Lung (tissue), 12 donors: ENCODE data around the gene IQGAP2. TPM values are rescaled to one million over a fixed set of nuclear protein-coding genes. Genes with fewer than 3 reads are reported as not detected.
"Not testable (repeated sequence)": the region's sequence is repeated elsewhere in the genome, so short reads cannot be mapped to it uniquely, and the experiment has no call there.

ENCODE experiments used
- ATAC-seq: fragments of 200-7000 bp; cut with Tn5 transposase; one replicate; pipeline ENCODE4 v1.9.1; 2020; ENCODE audit warnings: moderate number of reproducible peaks; ENCODE audit not compliant: insufficient read depth, low FRiP score
- DNase-seq, 3 donors: peaks; one replicate each; pipeline ENCODE4 v3.0.0-alpha.2; 2013 to 2017
- H3K27ac ChIP-seq, 2 donors: one replicate each; pipeline ENCODE4 v1.5.1; 2013; ENCODE audit warnings: mild to moderate bottlenecking in 2 of 2, moderate library complexity in 2 of 2, control low read depth in 1 of 2, inconsistent platforms in 1 of 2, low read depth in 1 of 2, low read length in 1 of 2
- H3K27me3 ChIP-seq, 3 donors: one replicate each; pipeline ENCODE4 v1.5.1; 2013; ENCODE audit warnings: low read length in 2 of 3; ENCODE audit not compliant: control insufficient read depth in 3 of 3, insufficient read depth in 3 of 3
- H3K36me3 ChIP-seq, 4 donors: one replicate each; pipeline ENCODE4 v1.5.1; 2013; ENCODE audit warnings: low read length in 4 of 4, mild to moderate bottlenecking in 1 of 4, moderate library complexity in 1 of 4; ENCODE audit not compliant: control insufficient read depth in 4 of 4, insufficient read depth in 4 of 4
- H3K4me1 ChIP-seq, 5 donors: one replicate each; pipeline ENCODE4 v1.5.1; 2013; ENCODE audit warnings: low read length in 5 of 5, mild to moderate bottlenecking in 2 of 5, moderate library complexity in 1 of 5; ENCODE audit not compliant: control insufficient read depth in 5 of 5, insufficient read depth in 5 of 5
- H3K4me3 ChIP-seq: one replicate; pipeline ENCODE4 v1.5.1; 2013; ENCODE audit warnings: mild to moderate bottlenecking, control low read depth, moderate library complexity
- H3K9ac ChIP-seq, 2 donors: one replicate each; pipeline ENCODE4 v1.5.1; 2013; ENCODE audit warnings: low read length in 2 of 2, control low read depth in 1 of 2; ENCODE audit not compliant: insufficient read depth in 1 of 2
- H3K9me3 ChIP-seq, 4 donors: one replicate each; pipeline ENCODE4 v1.5.1; 2013; ENCODE audit warnings: low read length in 3 of 4, mild to moderate bottlenecking in 1 of 4, moderate library complexity in 1 of 4; ENCODE audit not compliant: control insufficient read depth in 4 of 4, insufficient read depth in 3 of 4
- WGBS, 2 donors: extraction: QIAGEN DNeasy Blood & Tissue Kit; methylation state at CpG; one replicate each; pipeline ENCODE4 v1.1.7; 2013; 5-methylcytosine and 5-hydroxymethylcytosine counted together
- polyA plus RNA-seq, 2 donors: library from polyadenylated mRNA; stranded (reverse); fragments of 200-250 nt; gene quantifications; one replicate each; pipeline ENCODE4 v1.2.1, GENCODE V29; 2013
- total RNA-seq, 2 donors: library from RNA; depleted of rRNA in 1 of 2; stranded (reverse); fragments of >200 nt in 1 of 2; gene quantifications; one replicate each; pipeline ENCODE4 v1.2.1, GENCODE V29; 2014 to 2021
- TF ChIP-seq, protein P1 (sequence below): IDR thresholded peaks from 2 replicates; pipeline ENCODE4 v1.5.1; 2012; ENCODE audit warnings: mild to moderate bottlenecking; ENCODE audit errors: control extremely low read depth, extremely low read depth
- donor health status: control.
- donor health status: control.
- donor health status: Bipolar disorder and iron deficiency.
- donor health status: healthy.
- donor health status: DM: yes; HTN: yes; CAD: no.

The IQGAP2 gene
- total and polyA plus RNA-seq, 4 donors: 6.0 to 33.6 (median 13.7) TPM

DNA sequence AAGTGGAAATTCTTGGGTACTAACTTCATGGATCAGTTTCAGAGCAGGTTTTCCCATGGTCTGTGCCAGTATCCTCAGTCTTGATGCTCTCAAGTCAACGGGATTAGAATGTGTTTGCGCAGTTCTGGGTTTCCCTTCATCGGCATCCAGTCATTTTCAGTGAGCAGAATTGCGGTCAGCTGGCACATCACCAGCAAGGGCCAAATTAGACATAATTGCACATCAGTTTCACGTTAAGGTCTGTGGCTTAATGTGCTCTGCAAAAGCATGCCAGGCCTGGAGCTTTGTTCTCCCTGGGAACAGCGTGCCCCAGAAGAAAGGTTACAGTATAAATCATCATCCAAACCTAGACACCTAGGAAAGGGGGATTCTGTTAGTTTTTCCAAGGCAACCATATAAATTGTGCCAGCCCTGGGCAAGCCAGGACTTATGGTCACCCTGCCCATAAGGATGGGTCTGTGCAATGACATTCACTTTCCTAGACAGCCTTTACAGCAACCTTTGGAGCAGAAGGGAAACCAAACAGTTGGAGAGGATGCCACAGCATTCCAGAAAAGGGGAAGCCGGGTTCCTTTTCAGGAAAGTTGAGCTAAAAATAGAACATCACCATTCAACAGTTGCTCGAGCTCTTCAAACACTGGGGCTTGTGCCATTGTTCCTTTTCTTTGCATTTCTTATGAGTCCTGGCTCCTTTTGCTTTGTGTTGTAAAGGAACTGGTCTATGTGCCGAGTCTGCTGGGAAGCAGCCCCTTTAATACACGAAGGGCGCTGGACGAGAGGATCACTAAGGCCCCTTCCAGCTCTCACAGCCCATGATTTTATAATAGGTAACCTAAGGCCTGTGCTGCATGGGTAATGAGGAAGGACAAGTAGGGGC lies 23.1 kb downstream of the IQGAP2 start:
- TF ChIP-seq, protein P1, sequence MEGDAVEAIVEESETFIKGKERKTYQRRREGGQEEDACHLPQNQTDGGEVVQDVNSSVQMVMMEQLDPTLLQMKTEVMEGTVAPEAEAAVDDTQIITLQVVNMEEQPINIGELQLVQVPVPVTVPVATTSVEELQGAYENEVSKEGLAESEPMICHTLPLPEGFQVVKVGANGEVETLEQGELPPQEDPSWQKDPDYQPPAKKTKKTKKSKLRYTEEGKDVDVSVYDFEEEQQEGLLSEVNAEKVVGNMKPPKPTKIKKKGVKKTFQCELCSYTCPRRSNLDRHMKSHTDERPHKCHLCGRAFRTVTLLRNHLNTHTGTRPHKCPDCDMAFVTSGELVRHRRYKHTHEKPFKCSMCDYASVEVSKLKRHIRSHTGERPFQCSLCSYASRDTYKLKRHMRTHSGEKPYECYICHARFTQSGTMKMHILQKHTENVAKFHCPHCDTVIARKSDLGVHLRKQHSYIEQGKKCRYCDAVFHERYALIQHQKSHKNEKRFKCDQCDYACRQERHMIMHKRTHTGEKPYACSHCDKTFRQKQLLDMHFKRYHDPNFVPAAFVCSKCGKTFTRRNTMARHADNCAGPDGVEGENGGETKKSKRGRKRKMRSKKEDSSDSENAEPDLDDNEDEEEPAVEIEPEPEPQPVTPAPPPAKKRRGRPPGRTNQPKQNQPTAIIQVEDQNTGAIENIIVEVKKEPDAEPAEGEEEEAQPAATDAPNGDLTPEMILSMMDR: no peak
- H3K9ac ChIP-seq: no peak overlapping the region
- no peak for ATAC-seq
- DNase-seq: peak; percentile 28 to 70 (median 42)
- 52 to 62% methylated on average over 12 of the region's 12 CpGs for WGBS, 2 donors
- H3K27me3 ChIP-seq: no peaks in the 10 kb centered on the region
- no peaks in the 10 kb centered on the region for H3K36me3 ChIP-seq
- peaks cover 0 to 33% (median 13%) of the 10 kb centered on the region in 5 donors for H3K4me1 ChIP-seq
- H3K9me3 ChIP-seq: no peaks in the 10 kb centered on the region
- H3K4me3 ChIP-seq: no peak overlapping the region
- no peak overlapping the region for H3K27ac ChIP-seq

DNA sequence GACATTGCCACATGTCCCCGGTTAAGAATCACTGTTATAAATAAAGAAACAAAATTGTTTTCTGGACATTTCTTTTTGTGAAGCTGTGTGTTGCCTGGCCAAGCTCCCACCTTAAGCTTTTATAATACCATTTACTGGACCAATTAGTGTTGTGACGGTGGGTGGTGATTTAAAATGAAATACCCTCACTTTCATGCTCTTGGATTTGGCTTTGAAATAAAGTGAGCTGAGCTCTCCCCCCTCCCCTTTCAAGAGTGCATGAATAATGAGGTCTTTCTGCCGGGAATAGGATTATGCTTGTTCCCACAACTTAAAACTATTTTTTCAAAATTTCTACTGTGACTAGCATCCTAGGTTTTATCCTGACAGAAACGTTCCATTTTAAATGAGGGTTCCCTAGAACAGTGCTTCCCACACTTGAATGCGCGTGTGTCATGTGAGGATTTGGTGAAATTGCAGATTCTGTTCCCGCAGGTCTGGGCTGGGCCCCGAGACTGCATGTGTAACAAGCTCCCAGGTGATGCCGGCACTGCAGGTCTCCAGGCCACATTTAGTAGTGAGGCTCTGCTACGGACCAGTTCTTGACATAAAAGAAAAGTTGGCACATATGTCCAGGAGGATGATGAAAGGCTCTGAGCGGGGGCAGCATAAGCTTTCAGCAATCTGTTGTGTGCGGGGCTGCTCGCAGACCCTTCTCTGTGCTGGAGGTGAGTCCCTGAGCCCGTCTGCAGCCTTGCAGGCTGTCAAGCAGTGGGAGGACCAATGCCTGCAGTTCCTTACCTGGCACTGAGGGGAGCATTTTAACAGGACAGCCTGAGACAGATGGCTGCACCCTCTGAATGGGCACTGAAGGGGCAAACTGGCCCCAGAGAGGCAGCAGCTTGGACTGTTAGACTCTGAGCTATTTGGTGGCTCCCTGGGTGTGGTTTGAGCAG lies 24.4 kb downstream of the IQGAP2 start:
- peaks cover 0 to 28% (median 13%) of the 10 kb centered on the region in 5 donors for H3K4me1 ChIP-seq
- no peaks in the 10 kb centered on the region for H3K27me3 ChIP-seq
- no peak overlapping the region for H3K9ac ChIP-seq
- TF ChIP-seq, protein P1: no peak
- 81 to 88% methylated on average over 14 of the region's 14 CpGs for WGBS, 2 donors
- H3K36me3 ChIP-seq: no peaks in the 10 kb centered on the region
- no peak overlapping the region for H3K27ac ChIP-seq
- no peak overlapping the region for H3K4me3 ChIP-seq
- H3K9me3 ChIP-seq: no peaks in the 10 kb centered on the region
- ATAC-seq (no peak), DNase-seq (no peak)

DNA sequence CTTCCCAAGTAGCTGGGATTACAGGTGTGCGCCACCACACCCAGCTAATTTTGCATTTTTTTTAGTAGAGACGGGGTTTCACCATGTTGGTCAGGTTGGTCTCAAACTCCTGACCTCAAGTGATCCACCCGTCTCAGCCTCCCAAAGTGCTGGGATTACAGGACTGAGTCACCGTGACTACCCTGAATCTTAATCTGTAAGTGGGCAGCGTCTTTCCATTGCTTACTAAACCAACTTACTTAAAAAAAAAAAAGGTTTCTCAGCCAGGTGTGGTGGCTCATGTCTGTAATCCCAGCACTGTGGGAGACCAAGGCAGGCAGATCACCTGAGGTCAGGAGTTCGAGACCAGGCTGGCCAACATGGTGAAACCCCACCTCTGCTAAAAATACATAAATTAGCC lies 25.5 kb downstream of the IQGAP2 start:
- H3K4me1 ChIP-seq: peaks cover 0 to 23% (median 10%) of the 10 kb centered on the region in 5 donors
- H3K27me3 ChIP-seq: not testable (repeated sequence)

GRCh38 chr5:76433261-76433660 lies 30.2 kb downstream of the IQGAP2 start:
- TF ChIP-seq, protein P1: no peak
- Histone ChIP-seq H3K4me1 (no peaks in the 10 kb centered on the region), H3K9me3 (no peaks in the 10 kb centered on the region), H3K27me3 (no peaks in the 10 kb centered on the region), H3K36me3 (no peaks in the 10 kb centered on the region), H3K9ac (no peak overlapping the region), H3K4me3 (no peak overlapping the region), H3K27ac (no peak overlapping the region)
- no peak for ATAC-seq
- DNase-seq: peak in 2 of 3 donors; percentile 50 to 55
- 68 to 75% methylated on average over 1 of the region's 1 CpG for WGBS, 2 donors

More for the DNA sequence above, 25.5 kb downstream of the IQGAP2 start:
- WGBS, 2 donors: 86 to 97% methylated on average over 6 of the region's 6 CpGs
- not testable (repeated sequence) for H3K9ac ChIP-seq, H3K9me3 ChIP-seq, H3K27ac ChIP-seq, ATAC-seq, H3K4me3 ChIP-seq, DNase-seq, H3K36me3 ChIP-seq

- not testable (repeated sequence) for H3K27me3 ChIP-seq, DNase-seq, H3K9me3 ChIP-seq, H3K9ac ChIP-seq, H3K4me3 ChIP-seq, ATAC-seq, H3K36me3 ChIP-seq, H3K4me1 ChIP-seq, H3K27ac ChIP-seq
- 71 to 73% methylated on average over 3 of the region's 3 CpGs for WGBS, 2 donors
Measured at GRCh38 chr5:76437507-76437906, 34.4 kb downstream of the IQGAP2 start.
